GM18505 (cell line): ENCODE results near the gene ZFR.
A peak's percentile ranks its signal among the peaks of the same experiment; 100 is the strongest.

Experiments used
- ATAC-seq: cut with Tn5 transposase; IDR thresholded peaks from one replicate; pipeline ENCODE4 v1.9.1; 2021; ENCODE audit not compliant: unreplicated experiment
- POLR2A ChIP-seq: IDR thresholded peaks from 4 replicates; pipeline ENCODE4 v1.6.1; 2011; ENCODE audit warnings: borderline replicate concordance; ENCODE audit not compliant: insufficient read depth, insufficient read length; ENCODE audit errors: extremely low read depth

ZFR gene

GRCh38 chr5:32444431-32445286 is at the start of gene ZFR:
Gene ZFR, minus strand, starts transcription at chr5:32444740. Its CDS starts 82 bp downstream, at chr5:32444658.
- TF ChIP-seq POLR2A, result peak; percentile 79
- peak; percentile 83 for ATAC-seq

DNA sequence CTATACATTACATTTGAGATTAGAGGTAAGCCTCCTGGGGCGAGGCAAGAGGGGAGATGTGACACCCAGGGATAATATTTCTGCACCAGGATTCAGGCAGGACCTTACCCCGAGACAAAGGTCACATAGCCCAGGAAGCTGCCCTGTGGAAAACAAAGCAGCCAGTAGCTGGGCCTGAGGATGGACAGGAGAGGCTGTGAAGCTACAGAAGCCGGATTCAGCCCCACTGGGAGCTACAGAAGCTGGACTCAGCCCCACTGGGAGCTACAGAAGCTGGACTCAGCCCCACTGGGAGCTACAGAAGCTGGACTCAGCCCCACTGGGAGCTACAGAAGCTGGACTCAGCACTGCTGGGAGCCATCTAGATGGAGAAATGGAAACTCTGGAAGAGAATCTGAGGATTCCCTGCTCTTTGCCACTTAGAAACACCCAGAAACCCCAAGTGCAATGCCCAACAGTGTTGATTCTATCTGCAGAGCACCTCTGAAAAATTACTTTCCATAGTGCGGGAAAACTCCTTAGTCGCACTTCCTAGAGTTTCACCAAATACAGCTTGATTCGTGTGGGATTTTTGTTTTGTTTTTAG is 46.5 kb upstream of the ZFR start:
- ATAC-seq, result no peak

GRCh38 chr5:32489791-32490562 is 45.4 kb upstream of the ZFR start:
- TF ChIP-seq POLR2A, result no peak
- ATAC-seq, result no peak

More for the DNA sequence above, 46.5 kb upstream of the ZFR start:
- TF ChIP-seq POLR2A, result no peak

- no peak for TF ChIP-seq POLR2A
- ATAC-seq, result no peak
These were observed 42.9 kb upstream of the ZFR start for GRCh38 chr5:32487424-32487823.

- TF ChIP-seq POLR2A, result no peak
- ATAC-seq, result no peak
These were observed 42.5 kb upstream of the ZFR start for GRCh38 chr5:32487008-32487407.

- TF ChIP-seq POLR2A, result no peak
- no peak for ATAC-seq
These were observed 37.7 kb upstream of the ZFR start for GRCh38 chr5:32482193-32482592.

DNA sequence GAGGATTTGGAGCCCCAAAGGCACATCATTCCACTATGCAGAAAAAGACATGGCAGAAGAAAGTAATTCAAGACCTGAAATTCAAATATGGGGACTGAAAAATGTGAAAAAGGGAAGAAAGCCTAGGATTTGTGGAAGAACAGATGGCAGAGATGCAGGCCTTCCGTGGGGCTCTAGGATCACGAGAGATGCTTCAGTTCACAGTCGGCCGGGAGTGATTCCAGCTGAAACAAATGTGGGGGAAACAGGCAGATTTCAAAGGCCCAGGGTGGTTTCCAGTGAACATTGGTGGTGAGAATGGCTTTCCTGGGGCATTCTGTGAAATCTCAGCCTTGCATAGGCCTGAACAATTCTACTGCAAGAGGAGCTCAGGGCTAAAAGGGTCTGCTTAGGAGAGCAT is 34.6 kb upstream of the ZFR start:
- ATAC-seq, result no peak
- no peak for TF ChIP-seq POLR2A

- ATAC-seq, result no peak
- TF ChIP-seq POLR2A, result no peak
These were observed 32.4 kb upstream of the ZFR start for GRCh38 chr5:32476891-32477290.

- TF ChIP-seq POLR2A, result no peak
- no peak for ATAC-seq
These were observed 31.0 kb upstream of the ZFR start for GRCh38 chr5:32475334-32476097.

- TF ChIP-seq POLR2A, result no peak
- no peak for ATAC-seq
These were observed 29.8 kb upstream of the ZFR start for GRCh38 chr5:32474209-32474854.

DNA sequence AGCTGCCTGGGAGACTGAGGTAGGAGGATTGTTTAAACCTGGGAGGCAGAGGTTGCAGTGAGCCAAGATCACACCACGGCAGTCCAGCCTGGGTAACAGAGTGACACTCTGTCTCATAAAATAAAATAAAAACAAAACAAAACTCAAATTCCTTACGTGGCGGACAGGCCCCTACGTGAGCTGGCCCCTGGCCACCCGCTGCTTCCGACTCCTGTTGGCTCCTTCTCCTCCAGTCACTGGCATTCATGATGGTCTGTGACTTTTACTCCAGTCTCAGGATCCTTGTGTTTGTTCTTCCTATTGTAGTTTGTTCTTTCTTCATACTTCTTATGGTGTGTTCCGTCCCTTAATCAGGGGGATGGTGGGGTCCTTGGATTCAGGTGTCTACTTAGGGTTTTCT is 28.5 kb upstream of the ZFR start:
- no peak for TF ChIP-seq POLR2A
- no peak for ATAC-seq

DNA sequence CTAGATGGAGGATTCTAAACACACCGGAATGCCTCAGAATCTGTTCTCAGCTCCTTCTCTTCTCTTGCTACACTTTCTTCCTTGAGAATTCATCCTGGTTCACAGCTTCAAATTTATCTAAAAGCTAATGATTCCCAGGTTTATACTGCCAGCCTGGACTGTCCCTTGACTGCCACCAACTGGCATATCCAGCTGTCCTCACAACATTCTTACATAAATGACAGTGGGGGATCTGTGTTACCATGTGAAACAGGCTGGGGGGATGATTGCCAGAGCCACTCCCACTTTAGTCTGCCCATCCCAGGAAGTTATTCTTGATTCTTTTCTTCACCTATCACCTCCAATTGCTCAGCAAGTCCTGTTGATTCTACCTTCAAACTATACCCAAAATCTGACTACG is 27.2 kb upstream of the ZFR start:
- ATAC-seq, result no peak
- TF ChIP-seq POLR2A, result no peak
